Tongue (tissue), 2 donors: Measurements from ENCODE around the gene RND3. TPM values are rescaled to one million over a fixed set of nuclear protein-coding genes. Genes with fewer than 3 reads are reported as not detected.
A peak's percentile ranks its signal among the peaks of the same experiment; 100 is the strongest.

Experiments used
- DNase-seq: peaks from one replicate; pipeline ENCODE4 v3.0.0-alpha.2; 2015
- total RNA-seq: library from RNA; depleted of rRNA; stranded (reverse); fragments of >200 nt; gene quantifications from one replicate; pipeline ENCODE4 v1.2.3, GENCODE V29; 2014

The RND3 gene
- 63.7 TPM for total RNA-seq

GRCh38 chr2:150487537-150488429, at the start of gene RND3:
Gene RND3, minus strand, starts transcription at chr2:150487667. Its CDS starts 250 bp downstream, at chr2:150487417.
- DNase-seq: peak; percentile 100

GRCh38 chr2:150535176-150535575, 47.7 kb upstream of the RND3 start:
- DNase-seq: no peak

GRCh38 chr2:150532879-150533278, 45.4 kb upstream of the RND3 start:
- DNase-seq: no peak

- DNase-seq: no peak
Measured at GRCh38 chr2:150532020-150532419, 44.6 kb upstream of the RND3 start.

GRCh38 chr2:150531591-150531990, 44.1 kb upstream of the RND3 start:
- DNase-seq: no peak

- DNase-seq: no peak
Measured at GRCh38 chr2:150530168-150530567, 42.7 kb upstream of the RND3 start.

- DNase-seq: no peak
Measured at GRCh38 chr2:150528861-150529801, 41.7 kb upstream of the RND3 start.

GRCh38 chr2:150526827-150527226, 39.4 kb upstream of the RND3 start:
- DNase-seq: peak; percentile 68

- no peak for DNase-seq
Measured at GRCh38 chr2:150526006-150526405, 38.5 kb upstream of the RND3 start.

- no peak for DNase-seq
Measured at GRCh38 chr2:150522269-150522668, 34.8 kb upstream of the RND3 start.

GRCh38 chr2:150520887-150521664, 33.6 kb upstream of the RND3 start:
- DNase-seq: peak; percentile 38

GRCh38 chr2:150520033-150520432, 32.6 kb upstream of the RND3 start:
- no peak for DNase-seq

GRCh38 chr2:150517951-150518680, 30.6 kb upstream of the RND3 start:
- no peak for DNase-seq

- DNase-seq: no peak
Measured at GRCh38 chr2:150513647-150514046, 26.2 kb upstream of the RND3 start.

GRCh38 chr2:150508497-150509137, 21.1 kb upstream of the RND3 start:
- no peak for DNase-seq

- no peak for DNase-seq
Measured at GRCh38 chr2:150507071-150507470, 19.6 kb upstream of the RND3 start.

GRCh38 chr2:150505178-150505577, 17.7 kb upstream of the RND3 start:
- no peak for DNase-seq

GRCh38 chr2:150495993-150496627, 8.6 kb upstream of the RND3 start:
- no peak for DNase-seq

GRCh38 chr2:150495001-150495400, 7.5 kb upstream of the RND3 start:
- DNase-seq: no peak

GRCh38 chr2:150494234-150494945, 6.9 kb upstream of the RND3 start:
- DNase-seq: no peak
